Liver (tissue), 9 donors: ENCODE data around the gene LOXL3. TPM values are rescaled to one million over a fixed set of nuclear protein-coding genes. Genes with fewer than 3 reads are reported as not detected.

Experiments
- DNase-seq: peaks from one replicate; pipeline ENCODE4 v3.0.0-alpha.2; 2017; ENCODE audit warnings: low spot score
- H3K27ac ChIP-seq, 2 donors: one replicate each; pipeline ENCODE4 v1.7.0; 2013; ENCODE audit warnings: inconsistent platforms in 2 of 2, low read length in 2 of 2, control low read depth in 1 of 2, low read depth in 1 of 2, mild to moderate bottlenecking in 1 of 2
- H3K27me3 ChIP-seq, 4 donors: one replicate each; pipeline versions ENCODE4 v1.6.1 to v1.7.0; 2013; ENCODE audit warnings: low read length in 3 of 4, inconsistent platforms in 1 of 4, mild to moderate bottlenecking in 1 of 4, moderate library complexity in 1 of 4; ENCODE audit not compliant: control insufficient read depth in 4 of 4, insufficient read depth in 4 of 4
- H3K36me3 ChIP-seq, 4 donors: one replicate each; pipeline versions ENCODE4 v1.6.1 to v1.7.0; 2013; ENCODE audit warnings: low read length in 3 of 4, mild to moderate bottlenecking in 3 of 4, low read depth in 1 of 4, moderate library complexity in 1 of 4; ENCODE audit not compliant: control insufficient read depth in 4 of 4, insufficient read depth in 3 of 4
- H3K4me1 ChIP-seq, 4 donors: one replicate each; pipeline versions ENCODE4 v1.6.1 to v1.7.0; 2013; ENCODE audit warnings: low read length in 3 of 4, mild to moderate bottlenecking in 3 of 4, moderate library complexity in 1 of 4; ENCODE audit not compliant: control insufficient read depth in 4 of 4, insufficient read depth in 4 of 4
- H3K4me3 ChIP-seq, 3 donors: one replicate each; pipeline versions ENCODE4 v1.6.1 to v1.7.0; 2013; ENCODE audit warnings: low read length in 3 of 3, control low read depth in 1 of 3, low read depth in 1 of 3, mild to moderate bottlenecking in 1 of 3
- H3K9ac ChIP-seq, 2 donors: one replicate each; pipeline ENCODE4 v1.7.0; 2013; ENCODE audit warnings: low read length in 2 of 2, mild to moderate bottlenecking in 2 of 2, moderate library complexity in 2 of 2, control low read depth in 1 of 2, low read depth in 1 of 2
- H3K9me3 ChIP-seq, 4 donors: one replicate each; pipeline versions ENCODE4 v1.6.1 to v1.7.0; 2013; ENCODE audit warnings: low read length in 3 of 4; ENCODE audit not compliant: control insufficient read depth in 4 of 4
- EGR1 ChIP-seq, 2 donors: IDR thresholded peaks; 2 replicates each; pipeline ENCODE4 v1.6.1; 2016 to 2018; ENCODE audit warnings: antibody characterized with exemption in 2 of 2, low read depth in 2 of 2
- FOXA1 ChIP-seq: IDR thresholded peaks from 2 replicates; pipeline ENCODE4 v1.6.1; 2016; ENCODE audit warnings: antibody characterized with exemption
- GABPA ChIP-seq, 2 donors: IDR thresholded peaks in 1 of 2; conservative IDR thresholded peaks in 1 of 2; 2 replicates each; pipeline ENCODE4 v1.6.1; 2016; ENCODE audit warnings: antibody characterized with exemption in 2 of 2, mild to moderate bottlenecking in 1 of 2, moderate library complexity in 1 of 2
- HNF4A ChIP-seq, 2 donors: conservative IDR thresholded peaks; 2 replicates each; pipeline ENCODE4 v1.6.1; 2016; ENCODE audit warnings: antibody characterized with exemption in 2 of 2, mild to moderate bottlenecking in 2 of 2
- HNF4G ChIP-seq: IDR thresholded peaks from 2 replicates; pipeline ENCODE4 v1.6.1; 2016; ENCODE audit warnings: antibody characterized with exemption
- JUND ChIP-seq, 2 donors: IDR thresholded peaks; 2 replicates each; pipeline ENCODE4 v1.6.1; 2016; ENCODE audit warnings: antibody characterized with exemption in 2 of 2
- MAX ChIP-seq: IDR thresholded peaks from 2 replicates; pipeline ENCODE4 v1.6.1; 2016; ENCODE audit warnings: antibody characterized with exemption
- NR2F2 ChIP-seq: IDR thresholded peaks from 2 replicates; pipeline ENCODE4 v1.6.1; 2016; ENCODE audit warnings: antibody characterized with exemption
- RAD21 ChIP-seq, 2 donors: IDR thresholded peaks; 2 replicates each; pipeline ENCODE4 v1.6.1; 2016; ENCODE audit warnings: antibody characterized with exemption in 2 of 2, mild to moderate bottlenecking in 2 of 2
- REST ChIP-seq: IDR thresholded peaks from 2 replicates; pipeline ENCODE4 v1.6.1; 2016; ENCODE audit warnings: antibody characterized with exemption, mild to moderate bottlenecking
- RXRA ChIP-seq, 2 donors: IDR thresholded peaks; 2 replicates each; pipeline ENCODE4 v1.6.1; 2017 to 2018; ENCODE audit warnings: antibody characterized with exemption in 2 of 2, mild to moderate bottlenecking in 1 of 2
- SP1 ChIP-seq: IDR thresholded peaks from 2 replicates; pipeline ENCODE4 v1.6.1; 2018; ENCODE audit warnings: antibody characterized with exemption, mild to moderate bottlenecking
- TAF1 ChIP-seq: conservative IDR thresholded peaks from 2 replicates; pipeline ENCODE4 v1.6.1; 2016; ENCODE audit warnings: antibody characterized with exemption, mild to moderate bottlenecking
- YY1 ChIP-seq: IDR thresholded peaks from 2 replicates; pipeline ENCODE4 v1.6.1; 2016; ENCODE audit warnings: antibody characterized with exemption, mild to moderate bottlenecking
- ZBTB33 ChIP-seq: IDR thresholded peaks from 2 replicates; pipeline ENCODE4 v1.6.1; 2016; ENCODE audit warnings: antibody characterized with exemption
- WGBS: extraction: QIAGEN DNeasy Blood & Tissue Kit; methylation state at CpG from one replicate; pipeline ENCODE4 v1.1.7; 2013; 5-methylcytosine and 5-hydroxymethylcytosine counted together
- polyA plus RNA-seq, 2 donors: library from polyadenylated mRNA; stranded (reverse) in 1 of 2; unstranded in 1 of 2; fragments of 200-250 nt in 1 of 2; fragments of >200 nt in 1 of 2; fragmentation: Nextera tagmentation in 1 of 2; extraction: Ambion mirVana in 1 of 2; gene quantifications; one replicate each; pipeline versions ENCODE4 v1.2.1 to v1.2.3, GENCODE V29; 2013 to 2015
- total RNA-seq, 2 donors: library from RNA; depleted of rRNA; stranded (reverse); fragments of >200 nt; gene quantifications; one replicate each; pipeline ENCODE4 v1.2.3, GENCODE V29; 2014
- TF ChIP-seq, protein P1 (sequence below): IDR thresholded peaks from 2 replicates; pipeline ENCODE4 v1.6.1; 2016; ENCODE audit warnings: antibody characterized with exemption
- TF ChIP-seq, protein P2 (sequence below): fragments of 150-350 bp; IDR thresholded peaks from 2 replicates; pipeline ENCODE4 v1.5.1; 2017; ENCODE audit warnings: improper control_type of control experiment, low read depth, low read length; ENCODE audit not compliant: missing input control
- donor health status: healthy.
- donor health status: healthy.
- donor health status: healthy.
- donor health status: healthy.
- donor health status: healthy.

Gene LOXL3
- total and polyA plus RNA-seq, 4 donors = 0.31 to 2.8 (median 1.3) TPM

- peak; percentile 89 to 91 for TF ChIP-seq RXRA (IDR thresholded peaks at IDR 0.05)
- TF ChIP-seq, protein P1, sequence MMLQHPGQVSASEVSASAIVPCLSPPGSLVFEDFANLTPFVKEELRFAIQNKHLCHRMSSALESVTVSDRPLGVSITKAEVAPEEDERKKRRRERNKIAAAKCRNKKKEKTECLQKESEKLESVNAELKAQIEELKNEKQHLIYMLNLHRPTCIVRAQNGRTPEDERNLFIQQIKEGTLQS = peak; percentile 24
- TF ChIP-seq GABPA (IDR thresholded peaks at IDR 0.05 in 1 of 2, conservative IDR thresholded peaks at IDR 0.05 in 1 of 2) = peak in 1 of 2 donors; percentile 74
- TF ChIP-seq YY1 = peak; percentile 79
- peak; percentile 67 for TF ChIP-seq HNF4G
- TF ChIP-seq REST = peak; percentile 44
- TF ChIP-seq MAX = peak; percentile 84
- peak; percentile 15 to 28 for TF ChIP-seq RAD21 (IDR thresholded peaks at IDR 0.05)
- no peak for TF ChIP-seq FOXA1
- TF ChIP-seq, protein P2, sequence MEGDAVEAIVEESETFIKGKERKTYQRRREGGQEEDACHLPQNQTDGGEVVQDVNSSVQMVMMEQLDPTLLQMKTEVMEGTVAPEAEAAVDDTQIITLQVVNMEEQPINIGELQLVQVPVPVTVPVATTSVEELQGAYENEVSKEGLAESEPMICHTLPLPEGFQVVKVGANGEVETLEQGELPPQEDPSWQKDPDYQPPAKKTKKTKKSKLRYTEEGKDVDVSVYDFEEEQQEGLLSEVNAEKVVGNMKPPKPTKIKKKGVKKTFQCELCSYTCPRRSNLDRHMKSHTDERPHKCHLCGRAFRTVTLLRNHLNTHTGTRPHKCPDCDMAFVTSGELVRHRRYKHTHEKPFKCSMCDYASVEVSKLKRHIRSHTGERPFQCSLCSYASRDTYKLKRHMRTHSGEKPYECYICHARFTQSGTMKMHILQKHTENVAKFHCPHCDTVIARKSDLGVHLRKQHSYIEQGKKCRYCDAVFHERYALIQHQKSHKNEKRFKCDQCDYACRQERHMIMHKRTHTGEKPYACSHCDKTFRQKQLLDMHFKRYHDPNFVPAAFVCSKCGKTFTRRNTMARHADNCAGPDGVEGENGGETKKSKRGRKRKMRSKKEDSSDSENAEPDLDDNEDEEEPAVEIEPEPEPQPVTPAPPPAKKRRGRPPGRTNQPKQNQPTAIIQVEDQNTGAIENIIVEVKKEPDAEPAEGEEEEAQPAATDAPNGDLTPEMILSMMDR = no peak
- TF ChIP-seq NR2F2 = no peak
- peak; percentile 69 for TF ChIP-seq SP1
- TF ChIP-seq EGR1 (IDR thresholded peaks at IDR 0.05; ENCODE audit: low read depth in 2 of 2) = peak in 1 of 2 donors; percentile 39
- TF ChIP-seq JUND (IDR thresholded peaks at IDR 0.05) = peak in 1 of 2 donors; percentile 65
- TF ChIP-seq TAF1 = no peak
- peak; percentile 84 to 95 for TF ChIP-seq HNF4A (conservative IDR thresholded peaks at IDR 0.05)
- TF ChIP-seq ZBTB33 = peak; percentile 69
- WGBS = 45% methylated on average over 12 of the region's 12 CpGs
- Histone ChIP-seq H3K9ac (no peak overlapping the region), H3K9me3 (no peaks in the 10 kb centered on the region), H3K27ac (peak overlapping the region; percentile 4 to 57), H3K36me3 (peaks cover 10 to 16% (median 14%) of the 10 kb centered on the region in 4 donors), H3K27me3 (no peaks in the 10 kb centered on the region), H3K4me1 (peaks cover 38 to 82% (median 65%) of the 10 kb centered on the region in 4 donors), H3K4me3 (no peak overlapping the region)
- DNase-seq = no peak
Measured at GRCh38 chr2:74491648-74492544, 61.8 kb downstream of the LOXL3 start.
